WTC11 (cell line): Measurements from ENCODE around the gene QARS1. TPM values are rescaled to one million over a fixed set of nuclear protein-coding genes. Genes with fewer than 3 reads are reported as not detected.
A peak's percentile ranks its signal among the peaks of the same experiment; 100 is the strongest.

ENCODE experiments used
- ATAC-seq: fragments of 200-7000 bp; cut with Tn5 transposase; 2 replicates; pipeline ENCODE4 v1.10.0; 2021; ENCODE audit warnings: mild to moderate bottlenecking, moderate library complexity
- CTCF ChIA-PET: fragments of 300-600 bp; sonication (Branson Sonifier 250); formaldehyde crosslinking; loops from one replicate; lab custom pipeline; 2021; ENCODE audit warnings: antibody characterized with exemption; lab: Charles Lee
- POLR2A ChIA-PET: fragments of 350-600 bp; sonication (Branson Sonifier 250); formaldehyde crosslinking; loops from one replicate; lab custom pipeline; 2021; ENCODE audit warnings: antibody characterized with exemption; lab: Charles Lee
- DNase-seq: peaks from one replicate; pipeline ENCODE4 v3.0.0; 2021; ENCODE audit warnings: low spot score
- H3K27ac Mint-ChIP-seq: 2 replicates; pipeline ENCODE4 v1.8.0; 2021; ENCODE audit warnings: mixed read lengths
- H3K27me3 Mint-ChIP-seq: 2 replicates; pipeline ENCODE4 v1.8.0; 2021; ENCODE audit warnings: low read depth, mild to moderate bottlenecking, moderate library complexity, mixed read lengths
- H3K36me3 Mint-ChIP-seq: 2 replicates; pipeline ENCODE4 v1.8.0; 2021; ENCODE audit warnings: mixed read lengths
- H3K4me1 Mint-ChIP-seq: 2 replicates; pipeline ENCODE4 v1.8.0; 2022; ENCODE audit warnings: mixed read lengths
- H3K4me3 Mint-ChIP-seq: 2 replicates; pipeline ENCODE4 v1.8.0; 2021; ENCODE audit warnings: mild to moderate bottlenecking, moderate library complexity, mixed read lengths
- H3K9me3 Mint-ChIP-seq: 2 replicates; pipeline ENCODE4 v1.8.0; 2021; ENCODE audit warnings: mixed read lengths
- CREM ChIP-seq: sonication (generic); formaldehyde crosslinking; IDR thresholded peaks from 2 replicates; pipeline ENCODE4 v1.8.1; 2022; ENCODE audit warnings: mild to moderate bottlenecking, missing genetic modification reagents, moderate library complexity
- ELF4 ChIP-seq: sonication (generic); formaldehyde crosslinking; IDR thresholded peaks from 2 replicates; pipeline ENCODE4 v1.8.1; 2022; ENCODE audit warnings: low read depth, mild to moderate bottlenecking, moderate library complexity, missing genetic modification reagents
- FOXK1 ChIP-seq: sonication (generic); formaldehyde crosslinking; IDR thresholded peaks from 2 replicates; pipeline ENCODE4 v1.8.0; 2022; ENCODE audit warnings: mild to moderate bottlenecking, moderate library complexity, missing genetic modification reagents
- SMAD3 ChIP-seq: sonication (generic); formaldehyde crosslinking; IDR thresholded peaks from 2 replicates; pipeline ENCODE4 v1.8.0; 2022; ENCODE audit warnings: missing genetic modification reagents, mild to moderate bottlenecking, borderline replicate concordance
- SOX15 ChIP-seq: fragments of 250-450 bp; sonication (Bioruptor Pico); IDR thresholded peaks from 2 replicates; pipeline ENCODE4 v1.9.0; 2021; ENCODE audit warnings: mild to moderate bottlenecking
- TCF7 ChIP-seq: sonication (generic); formaldehyde crosslinking; IDR thresholded peaks from 2 replicates; pipeline ENCODE4 v1.8.0; 2022; ENCODE audit warnings: mild to moderate bottlenecking, low read depth, missing genetic modification reagents, moderate library complexity
- TEAD1 ChIP-seq: sonication (generic); formaldehyde crosslinking; IDR thresholded peaks from 2 replicates; pipeline ENCODE4 v1.8.0; 2022; ENCODE audit warnings: mild to moderate bottlenecking, missing genetic modification reagents
- ZNF138 ChIP-seq: sonication (generic); formaldehyde crosslinking; conservative IDR thresholded peaks from 2 replicates; pipeline ENCODE4 v1.8.1; 2022; ENCODE audit warnings: mild to moderate bottlenecking, moderate library complexity, missing genetic modification reagents
- ZNF232 ChIP-seq: sonication (generic); formaldehyde crosslinking; IDR thresholded peaks from 2 replicates; pipeline ENCODE4 v1.8.0; 2022; ENCODE audit warnings: mild to moderate bottlenecking, missing genetic modification reagents
- ZNF263 ChIP-seq: sonication (generic); formaldehyde crosslinking; IDR thresholded peaks from 2 replicates; pipeline ENCODE4 v1.8.1; 2022; ENCODE audit warnings: low read depth, mild to moderate bottlenecking, moderate library complexity, missing genetic modification reagents
- ZNF317 ChIP-seq: sonication (generic); formaldehyde crosslinking; IDR thresholded peaks from 2 replicates; pipeline ENCODE4 v1.8.1; 2023; ENCODE audit warnings: low read depth, mild to moderate bottlenecking, moderate library complexity, missing genetic modification reagents, borderline replicate concordance
- ZNF671 ChIP-seq: fragments of 250-450 bp; sonication (Bioruptor Pico); IDR thresholded peaks from 2 replicates; pipeline ENCODE4 v1.8.0; 2021; ENCODE audit warnings: mild to moderate bottlenecking
- total RNA-seq: library from RNA; stranded (reverse); gene quantifications from 3 replicates; pipeline ENCODE4 v1.2.3, GENCODE V29; 2021
- TF ChIP-seq, protein P1 (sequence below): sonication (generic); formaldehyde crosslinking; IDR thresholded peaks from 2 replicates; pipeline ENCODE4 v1.8.1; 2023; ENCODE audit warnings: mild to moderate bottlenecking, missing genetic modification reagents
- TF ChIP-seq, protein P2 (sequence below): fragments of 200-600 bp; IDR thresholded peaks from 2 replicates; pipeline ENCODE4 v1.8.0; 2022; ENCODE audit warnings: antibody characterized with exemption
- TF ChIP-seq, protein P3 (sequence below): fragments of 250-450 bp; sonication (Bioruptor Pico); IDR thresholded peaks from 2 replicates; pipeline ENCODE4 v1.8.0; 2021; ENCODE audit warnings: mild to moderate bottlenecking
- TF ChIP-seq, protein P4 (sequence below): sonication (generic); formaldehyde crosslinking; IDR thresholded peaks from 2 replicates; pipeline ENCODE4 v1.8.1; 2023; ENCODE audit warnings: mild to moderate bottlenecking, missing genetic modification reagents, moderate library complexity
- TF ChIP-seq, protein P5 (sequence below): sonication (generic); formaldehyde crosslinking; IDR thresholded peaks from 2 replicates; pipeline ENCODE4 v1.8.0; 2022; ENCODE audit warnings: mild to moderate bottlenecking, missing genetic modification reagents
- TF ChIP-seq, protein P6 (sequence below): sonication (generic); formaldehyde crosslinking; conservative IDR thresholded peaks from 2 replicates; pipeline ENCODE4 v1.8.1; 2022; ENCODE audit warnings: mild to moderate bottlenecking, missing genetic modification reagents

QARS1 gene
- total RNA-seq, 1 experiment from 2014 or later, result 471 TPM

DNA sequence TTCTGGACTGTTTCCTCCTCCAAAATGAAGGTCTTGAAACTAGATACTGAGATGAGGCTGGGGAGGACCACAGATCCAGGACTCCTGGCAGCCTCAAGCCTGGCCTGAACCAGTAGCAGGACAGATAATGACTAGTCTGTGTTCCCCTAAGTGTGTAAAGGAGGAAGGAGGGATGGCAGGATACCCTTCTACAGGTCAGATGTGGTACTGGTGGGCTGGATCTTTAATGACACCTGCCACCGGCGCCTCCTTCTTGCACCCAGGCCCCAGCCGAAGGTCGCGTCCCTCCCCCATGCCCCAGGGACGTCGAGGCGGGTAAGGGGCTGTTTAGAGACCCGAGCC, 15.5 kb upstream of the QARS1 start:
- H3K36me3 Mint-ChIP-seq, result peaks cover 35% of the 10 kb centered on the region
- POLR2A ChIA-PET, result interaction anchor here (0.7 to 2.7 kb wide), 4 partner anchors 12 to 38 kb away, joined by 3 to 20 read pairs (median 5); partner anchors contain the start of genes LAMB2 and QRICH1

DNA sequence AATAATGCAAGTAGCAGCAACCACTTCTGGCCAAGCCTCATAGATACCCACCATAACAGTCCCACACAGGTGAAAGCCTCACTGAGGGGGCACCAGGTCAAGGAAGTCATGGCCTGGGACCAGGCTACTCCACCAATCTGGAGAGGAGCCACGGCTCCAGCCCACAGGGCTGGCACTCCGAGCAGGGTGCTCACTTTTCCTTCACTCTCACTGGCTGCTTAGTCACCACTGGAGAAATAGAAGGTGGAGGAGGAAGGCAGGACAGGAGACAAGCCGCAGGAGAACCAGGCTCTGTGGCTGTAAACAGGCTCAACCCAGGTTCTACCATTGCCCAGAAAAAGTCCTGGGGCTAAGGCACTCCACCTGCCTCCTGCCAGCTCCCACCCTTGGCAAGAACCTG, 14.9 kb upstream of the QARS1 start:
- Mint-ChIP-seq H3K36me3 (peaks cover 37% of the 10 kb centered on the region), H3K9me3 (no peaks in the 10 kb centered on the region), H3K4me1 (peaks cover 4% of the 10 kb centered on the region), H3K27me3 (no peaks in the 10 kb centered on the region), H3K4me3 (peak overlapping the region; percentile 82), H3K27ac (no peak overlapping the region)
- ATAC-seq (no peak), DNase-seq (no peak)
- POLR2A ChIA-PET, result interaction anchor here (2.7 kb wide), 1 partner anchor 25 kb away, joined by 20 read pairs; the partner anchor contains the start of gene QRICH1
- CTCF ChIA-PET, result no interaction called here
- TF ChIP-seq, protein P1, sequence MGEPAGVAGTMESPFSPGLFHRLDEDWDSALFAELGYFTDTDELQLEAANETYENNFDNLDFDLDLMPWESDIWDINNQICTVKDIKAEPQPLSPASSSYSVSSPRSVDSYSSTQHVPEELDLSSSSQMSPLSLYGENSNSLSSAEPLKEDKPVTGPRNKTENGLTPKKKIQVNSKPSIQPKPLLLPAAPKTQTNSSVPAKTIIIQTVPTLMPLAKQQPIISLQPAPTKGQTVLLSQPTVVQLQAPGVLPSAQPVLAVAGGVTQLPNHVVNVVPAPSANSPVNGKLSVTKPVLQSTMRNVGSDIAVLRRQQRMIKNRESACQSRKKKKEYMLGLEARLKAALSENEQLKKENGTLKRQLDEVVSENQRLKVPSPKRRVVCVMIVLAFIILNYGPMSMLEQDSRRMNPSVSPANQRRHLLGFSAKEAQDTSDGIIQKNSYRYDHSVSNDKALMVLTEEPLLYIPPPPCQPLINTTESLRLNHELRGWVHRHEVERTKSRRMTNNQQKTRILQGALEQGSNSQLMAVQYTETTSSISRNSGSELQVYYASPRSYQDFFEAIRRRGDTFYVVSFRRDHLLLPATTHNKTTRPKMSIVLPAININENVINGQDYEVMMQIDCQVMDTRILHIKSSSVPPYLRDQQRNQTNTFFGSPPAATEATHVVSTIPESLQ, result no peak
- TF ChIP-seq FOXK1 (CRISPR knock-in tag), result no peak
- TF ChIP-seq, protein P2, sequence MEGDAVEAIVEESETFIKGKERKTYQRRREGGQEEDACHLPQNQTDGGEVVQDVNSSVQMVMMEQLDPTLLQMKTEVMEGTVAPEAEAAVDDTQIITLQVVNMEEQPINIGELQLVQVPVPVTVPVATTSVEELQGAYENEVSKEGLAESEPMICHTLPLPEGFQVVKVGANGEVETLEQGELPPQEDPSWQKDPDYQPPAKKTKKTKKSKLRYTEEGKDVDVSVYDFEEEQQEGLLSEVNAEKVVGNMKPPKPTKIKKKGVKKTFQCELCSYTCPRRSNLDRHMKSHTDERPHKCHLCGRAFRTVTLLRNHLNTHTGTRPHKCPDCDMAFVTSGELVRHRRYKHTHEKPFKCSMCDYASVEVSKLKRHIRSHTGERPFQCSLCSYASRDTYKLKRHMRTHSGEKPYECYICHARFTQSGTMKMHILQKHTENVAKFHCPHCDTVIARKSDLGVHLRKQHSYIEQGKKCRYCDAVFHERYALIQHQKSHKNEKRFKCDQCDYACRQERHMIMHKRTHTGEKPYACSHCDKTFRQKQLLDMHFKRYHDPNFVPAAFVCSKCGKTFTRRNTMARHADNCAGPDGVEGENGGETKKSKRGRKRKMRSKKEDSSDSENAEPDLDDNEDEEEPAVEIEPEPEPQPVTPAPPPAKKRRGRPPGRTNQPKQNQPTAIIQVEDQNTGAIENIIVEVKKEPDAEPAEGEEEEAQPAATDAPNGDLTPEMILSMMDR, result no peak
- no peak for TF ChIP-seq ZNF671
- TF ChIP-seq ZNF263 (CRISPR knock-in tag), result no peak

More for the DNA sequence above, 15.5 kb upstream of the QARS1 start:
- DNase-seq (no peak), ATAC-seq (no peak)
- Mint-ChIP-seq H3K27me3 (no peaks in the 10 kb centered on the region), H3K4me1 (peaks cover 4% of the 10 kb centered on the region), H3K9me3 (no peaks in the 10 kb centered on the region), H3K4me3 (peak overlapping the region; percentile 82), H3K27ac (peak overlapping the region; percentile 87)
- TF ChIP-seq SMAD3 (CRISPR knock-in tag) (no peak), ZNF317 (CRISPR knock-in tag) (no peak), SOX15 (CRISPR knock-in tag) (no peak), CREM (no peak), ZNF138 (CRISPR knock-in tag) (no peak), ELF4 (CRISPR knock-in tag) (no peak), TEAD1 (no peak), TCF7 (no peak), ZNF232 (CRISPR knock-in tag) (no peak)
- TF ChIP-seq, protein P3, sequence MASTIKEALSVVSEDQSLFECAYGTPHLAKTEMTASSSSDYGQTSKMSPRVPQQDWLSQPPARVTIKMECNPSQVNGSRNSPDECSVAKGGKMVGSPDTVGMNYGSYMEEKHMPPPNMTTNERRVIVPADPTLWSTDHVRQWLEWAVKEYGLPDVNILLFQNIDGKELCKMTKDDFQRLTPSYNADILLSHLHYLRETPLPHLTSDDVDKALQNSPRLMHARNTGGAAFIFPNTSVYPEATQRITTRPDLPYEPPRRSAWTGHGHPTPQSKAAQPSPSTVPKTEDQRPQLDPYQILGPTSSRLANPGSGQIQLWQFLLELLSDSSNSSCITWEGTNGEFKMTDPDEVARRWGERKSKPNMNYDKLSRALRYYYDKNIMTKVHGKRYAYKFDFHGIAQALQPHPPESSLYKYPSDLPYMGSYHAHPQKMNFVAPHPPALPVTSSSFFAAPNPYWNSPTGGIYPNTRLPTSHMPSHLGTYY, result no peak
- TF ChIP-seq, protein P4, sequence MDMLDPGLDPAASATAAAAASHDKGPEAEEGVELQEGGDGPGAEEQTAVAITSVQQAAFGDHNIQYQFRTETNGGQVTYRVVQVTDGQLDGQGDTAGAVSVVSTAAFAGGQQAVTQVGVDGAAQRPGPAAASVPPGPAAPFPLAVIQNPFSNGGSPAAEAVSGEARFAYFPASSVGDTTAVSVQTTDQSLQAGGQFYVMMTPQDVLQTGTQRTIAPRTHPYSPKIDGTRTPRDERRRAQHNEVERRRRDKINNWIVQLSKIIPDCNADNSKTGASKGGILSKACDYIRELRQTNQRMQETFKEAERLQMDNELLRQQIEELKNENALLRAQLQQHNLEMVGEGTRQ (CRISPR knock-in tag), result no peak
- TF ChIP-seq, protein P5, sequence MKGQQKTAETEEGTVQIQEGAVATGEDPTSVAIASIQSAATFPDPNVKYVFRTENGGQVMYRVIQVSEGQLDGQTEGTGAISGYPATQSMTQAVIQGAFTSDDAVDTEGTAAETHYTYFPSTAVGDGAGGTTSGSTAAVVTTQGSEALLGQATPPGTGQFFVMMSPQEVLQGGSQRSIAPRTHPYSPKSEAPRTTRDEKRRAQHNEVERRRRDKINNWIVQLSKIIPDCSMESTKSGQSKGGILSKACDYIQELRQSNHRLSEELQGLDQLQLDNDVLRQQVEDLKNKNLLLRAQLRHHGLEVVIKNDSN, result no peak
- TF ChIP-seq, protein P6, sequence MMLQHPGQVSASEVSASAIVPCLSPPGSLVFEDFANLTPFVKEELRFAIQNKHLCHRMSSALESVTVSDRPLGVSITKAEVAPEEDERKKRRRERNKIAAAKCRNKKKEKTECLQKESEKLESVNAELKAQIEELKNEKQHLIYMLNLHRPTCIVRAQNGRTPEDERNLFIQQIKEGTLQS (CRISPR knock-in tag), result no peak
- CTCF ChIA-PET, result interaction anchor here (0.6 to 1.8 kb wide), 6 partner anchors 13 to 220 kb away, joined by 5 to 16 read pairs (median 7); partner anchors contain the start of genes LAMB2, NDUFAF3 and USP4
